Measurements from ENCODE around the gene SNX27. TPM values are rescaled to one million over a fixed set of nuclear protein-coding genes. Genes with fewer than 3 reads are reported as not detected.

Gene SNX27
- total RNA-seq, result 39.0 to 39.5 TPM (median 39.3 TPM) in 3 replicates
- long read RNA-seq, full-length matches to known transcripts, result 4 of 13 reads
- long read RNA-seq, partial matches to known transcripts, result 1 of 13 reads
- long read RNA-seq, other reads (novel, unspliced or antisense), result 8 of 13 reads

DNA sequence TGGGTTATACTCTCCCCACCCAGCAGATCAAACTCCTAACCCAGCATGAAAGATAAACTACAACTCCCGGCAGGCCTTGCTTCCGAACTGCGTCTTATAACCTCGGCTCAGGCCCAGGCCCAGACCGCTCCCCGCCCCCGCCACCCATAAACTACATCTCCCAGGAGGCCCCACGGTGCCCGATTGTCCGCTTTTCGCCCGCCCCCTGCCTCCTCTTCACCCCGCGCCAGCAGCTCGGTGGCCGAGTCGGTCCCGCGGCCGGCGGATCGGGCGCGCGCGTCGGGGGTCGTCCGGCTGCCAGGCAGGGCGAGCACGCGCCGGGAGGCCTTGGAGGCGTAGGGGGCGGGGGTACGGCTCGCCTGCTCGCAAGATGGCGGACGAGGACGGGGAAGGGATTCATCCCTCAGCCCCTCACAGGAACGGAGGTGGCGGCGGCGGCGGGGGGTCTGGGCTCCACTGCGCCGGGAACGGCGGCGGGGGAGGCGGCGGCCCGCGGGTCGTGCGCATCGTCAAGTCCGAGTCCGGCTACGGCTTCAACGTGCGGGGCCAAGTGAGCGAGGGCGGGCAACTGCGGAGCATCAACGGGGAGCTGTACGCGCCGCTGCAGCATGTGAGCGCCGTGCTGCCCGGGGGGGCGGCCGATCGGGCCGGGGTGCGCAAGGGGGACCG, at the start of gene SNX27:
Gene SNX27 (plus strand): TSS at position 219 of the 669 bp plus-strand sequence. CDS start 152 bp downstream, at position 371.
- Mint-ChIP-seq H3K27me3 (ENCODE audit: low read depth) (no peaks in the 10 kb centered on the region), H3K27ac (ENCODE audit: unreplicated experiment) (peak within 1 kb of the TSS; percentile 93), H3K9me3 (ENCODE audit: low read depth) (no peaks in the 10 kb centered on the region), H3K4me1 (ENCODE audit: low read depth) (peaks cover 53% of the 10 kb centered on the region), H3K36me3 (ENCODE audit: low read depth) (peaks cover 1% of the 10 kb centered on the region), H3K4me3 (ENCODE audit: unreplicated experiment) (peak within 1 kb of the TSS; percentile 99)
- no peak for TF ChIP-seq CTCF (IDR thresholded peaks at IDR 0.05)
- DNase-seq (ENCODE audit: low spot score), result peak; percentile 94

DNA sequence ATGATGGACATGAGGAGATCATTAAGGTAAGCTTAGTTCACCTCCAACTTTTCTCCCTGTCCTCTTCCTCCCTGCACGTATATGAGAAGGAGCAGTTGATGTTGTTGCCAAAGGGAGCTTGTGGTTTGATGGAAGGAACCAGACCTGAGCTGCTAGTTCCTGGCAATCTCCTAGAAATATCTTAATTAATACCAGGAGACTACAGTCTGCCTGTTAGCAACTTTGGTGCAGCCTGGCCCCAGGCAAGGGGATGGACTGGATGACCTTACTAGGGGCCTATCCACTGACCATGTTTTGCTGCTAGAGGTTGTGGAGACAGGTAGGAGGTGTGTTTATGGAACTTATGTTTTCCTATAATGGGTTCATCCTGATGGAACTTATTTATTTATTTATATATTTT, 49.2 kb upstream of the SNX27 start:
- Mint-ChIP-seq H3K4me3 (ENCODE audit: unreplicated experiment) (no peak overlapping the region), H3K4me1 (ENCODE audit: low read depth) (peaks cover 6% of the 10 kb centered on the region), H3K27me3 (ENCODE audit: low read depth) (no peaks in the 10 kb centered on the region), H3K27ac (ENCODE audit: unreplicated experiment) (no peak overlapping the region), H3K36me3 (ENCODE audit: low read depth) (peaks cover 27% of the 10 kb centered on the region), H3K9me3 (ENCODE audit: low read depth) (no peaks in the 10 kb centered on the region)
- DNase-seq (ENCODE audit: low spot score), result no peak
- TF ChIP-seq CTCF (IDR thresholded peaks at IDR 0.05), result no peak

DNA sequence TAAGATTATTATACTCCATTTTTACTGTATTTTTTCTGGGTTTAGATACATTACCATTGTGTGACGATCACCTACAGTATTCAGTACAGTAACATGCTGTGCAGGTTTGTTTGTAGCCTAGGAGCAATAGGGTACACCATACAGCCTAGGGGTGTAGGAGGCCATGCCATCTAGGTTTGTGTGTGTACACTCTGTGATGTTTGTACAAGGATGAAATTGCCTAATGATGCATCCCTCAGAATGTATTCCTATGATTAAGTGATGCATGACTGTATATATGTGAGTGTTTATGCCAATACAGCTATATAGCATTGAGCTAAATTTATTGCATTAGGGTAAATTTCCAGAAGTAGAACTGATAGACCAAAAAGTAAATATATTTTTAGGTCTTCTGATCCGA, 48.5 kb upstream of the SNX27 start:
- TF ChIP-seq CTCF (IDR thresholded peaks at IDR 0.05), result no peak
- H3K27me3 Mint-ChIP-seq (ENCODE audit: low read depth), result no peaks in the 10 kb centered on the region
- H3K36me3 Mint-ChIP-seq (ENCODE audit: low read depth), result peaks cover 29% of the 10 kb centered on the region
- H3K27ac Mint-ChIP-seq (ENCODE audit: unreplicated experiment), result no peak overlapping the region
- H3K4me3 Mint-ChIP-seq (ENCODE audit: unreplicated experiment), result no peak overlapping the region
- H3K9me3 Mint-ChIP-seq (ENCODE audit: low read depth), result no peaks in the 10 kb centered on the region
- H3K4me1 Mint-ChIP-seq (ENCODE audit: low read depth), result peaks cover 6% of the 10 kb centered on the region
- no peak for DNase-seq (ENCODE audit: low spot score)

- H3K36me3 Mint-ChIP-seq (ENCODE audit: low read depth), result peaks cover 30% of the 10 kb centered on the region
- H3K9me3 Mint-ChIP-seq (ENCODE audit: low read depth), result no peaks in the 10 kb centered on the region
- no peak for DNase-seq (ENCODE audit: low spot score)
- no peak overlapping the region for H3K27ac Mint-ChIP-seq (ENCODE audit: unreplicated experiment)
- H3K27me3 Mint-ChIP-seq (ENCODE audit: low read depth), result no peaks in the 10 kb centered on the region
- no peak overlapping the region for H3K4me3 Mint-ChIP-seq (ENCODE audit: unreplicated experiment)
- no peak for TF ChIP-seq CTCF (IDR thresholded peaks at IDR 0.05)
- no peaks in the 10 kb centered on the region for H3K4me1 Mint-ChIP-seq (ENCODE audit: low read depth)
Observed at GRCh38 chr1:151565502-151566189, 46.2 kb upstream of the SNX27 start.

GRCh38 chr1:151568626-151569088, 43.2 kb upstream of the SNX27 start:
- no peak for DNase-seq (ENCODE audit: low spot score)
- Mint-ChIP-seq H3K27me3 (ENCODE audit: low read depth) (no peaks in the 10 kb centered on the region), H3K4me1 (ENCODE audit: low read depth) (no peaks in the 10 kb centered on the region), H3K9me3 (ENCODE audit: low read depth) (no peaks in the 10 kb centered on the region), H3K4me3 (ENCODE audit: unreplicated experiment) (no peak overlapping the region), H3K27ac (ENCODE audit: unreplicated experiment) (no peak overlapping the region), H3K36me3 (ENCODE audit: low read depth) (peaks cover 34% of the 10 kb centered on the region)
- TF ChIP-seq CTCF (IDR thresholded peaks at IDR 0.05), result no peak
